Ramos (cell line): Measurements from ENCODE around the gene DUSP5.

ENCODE experiments used
- in situ Hi-C: fragments of 300-500 bp; cut with MboI; formaldehyde crosslinking; loops from one replicate; pipeline ENCODE4 v1.14.3; 2022; ENCODE audit warnings: low sequenced_read_pairs; ENCODE audit not compliant: unreplicated experiment

Gene DUSP5

GRCh38 chr10:110535958-110536891, 38.5 kb downstream of the DUSP5 start:
- in situ Hi-C loops = no loop called here

DNA sequence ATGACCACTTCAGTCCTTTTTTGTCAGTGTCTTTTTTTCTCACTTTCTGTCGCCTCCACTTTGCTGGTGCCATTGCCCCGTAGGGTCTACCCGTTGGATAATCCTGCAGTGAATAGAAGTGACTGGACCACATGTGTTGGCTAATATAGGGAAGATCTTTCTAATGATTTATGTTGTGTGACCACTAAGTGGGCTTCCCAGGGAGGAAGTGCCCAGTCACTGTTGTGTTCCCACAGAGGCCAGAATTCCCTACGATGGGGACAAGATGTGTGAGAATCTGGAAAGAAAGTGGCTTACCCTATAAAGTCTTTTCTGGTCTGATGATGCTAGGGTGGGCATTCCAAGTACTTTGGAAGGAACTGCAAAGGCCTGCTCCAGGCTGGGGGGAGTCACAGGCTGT, 41.4 kb downstream of the DUSP5 start:
- in situ Hi-C loops = no loop called here

- in situ Hi-C loops = no loop called here
These were observed 42.3 kb downstream of the DUSP5 start for GRCh38 chr10:110540031-110540430.

DNA sequence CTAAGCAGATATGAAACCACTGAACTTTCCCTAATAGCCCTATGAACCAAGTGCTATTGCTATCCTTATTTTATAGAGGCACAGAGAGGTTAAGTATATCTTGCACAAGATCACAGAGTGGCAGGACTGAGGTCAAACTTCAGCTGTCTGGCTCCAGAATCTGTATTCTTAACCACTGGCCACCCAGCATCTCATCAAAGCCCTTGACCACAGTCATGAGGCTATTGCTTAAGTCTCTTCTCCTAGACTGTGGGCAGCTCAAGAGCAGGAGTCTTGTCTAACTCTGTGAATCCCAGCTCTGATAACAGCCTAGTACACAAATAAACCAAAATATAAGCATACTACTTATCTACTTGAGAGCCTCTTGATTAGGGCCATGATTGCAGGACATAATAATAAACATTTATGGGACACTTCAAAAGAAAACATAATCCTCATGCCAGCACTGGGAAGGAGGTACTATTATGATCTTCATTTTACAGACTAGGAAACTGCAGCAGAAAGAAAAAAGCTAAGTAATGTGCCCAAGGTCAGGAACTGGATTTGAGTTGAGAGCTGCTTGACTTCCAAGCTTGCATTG, 47.3 kb downstream of the DUSP5 start:
- in situ Hi-C loops = loop anchor here (5.0 kb wide), 1 partner anchor 193 kb away; no protein-coding TSS in a partner anchor

DNA sequence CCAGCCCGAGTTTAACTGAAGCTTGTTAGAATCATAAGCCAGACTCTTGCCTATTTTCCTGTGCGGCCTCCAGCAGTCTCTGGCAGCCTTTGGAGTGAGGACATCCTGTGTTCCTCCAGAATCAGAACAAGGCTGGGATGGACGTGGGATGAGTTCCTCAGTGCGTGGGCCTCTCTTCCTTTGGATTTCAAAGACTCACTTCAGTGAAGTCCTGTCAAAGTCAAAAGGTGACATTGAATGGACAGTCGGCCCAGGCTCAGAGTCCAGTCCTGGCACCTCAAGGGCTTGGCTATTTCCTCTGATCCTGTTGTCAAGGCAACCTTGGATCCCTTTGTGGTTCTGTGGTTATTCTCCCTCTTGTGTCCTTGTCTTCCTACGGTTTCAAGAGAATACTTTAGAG, 48.4 kb downstream of the DUSP5 start:
- in situ Hi-C loops = loop anchor here (5.0 kb wide), 1 partner anchor 194 kb away; no protein-coding TSS in a partner anchor

DNA sequence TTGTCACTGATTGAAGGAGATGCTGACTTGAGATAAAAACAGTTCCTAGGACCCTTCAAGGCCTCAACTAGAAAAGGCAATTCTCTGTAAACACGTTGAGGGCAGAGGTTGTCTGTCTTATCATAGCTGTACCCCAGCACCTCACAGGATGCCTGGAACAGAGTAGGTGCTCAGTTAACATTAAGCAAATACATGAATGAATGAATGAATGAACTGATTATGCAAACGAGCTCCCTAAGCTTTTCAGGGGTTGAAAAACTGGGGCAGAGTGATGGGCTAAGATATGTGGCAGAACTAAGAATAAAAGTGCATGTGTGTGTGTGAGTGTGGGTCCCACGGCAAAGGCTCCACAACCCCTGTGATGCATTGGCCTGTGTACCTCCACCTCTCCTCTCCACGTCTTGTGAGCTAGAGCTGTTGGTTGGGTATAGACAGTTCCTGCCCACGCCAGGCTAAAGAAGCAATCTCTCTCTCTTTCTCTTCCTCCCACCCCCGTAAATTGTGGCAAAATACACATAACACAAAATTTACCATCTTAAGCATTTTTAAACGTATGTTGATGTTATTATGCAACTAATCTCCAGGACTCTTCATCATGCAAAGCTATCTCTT, 48.9 kb downstream of the DUSP5 start:
- in situ Hi-C loops = loop anchor here (5.0 kb wide), 1 partner anchor 194 kb away; no protein-coding TSS in a partner anchor

DNA sequence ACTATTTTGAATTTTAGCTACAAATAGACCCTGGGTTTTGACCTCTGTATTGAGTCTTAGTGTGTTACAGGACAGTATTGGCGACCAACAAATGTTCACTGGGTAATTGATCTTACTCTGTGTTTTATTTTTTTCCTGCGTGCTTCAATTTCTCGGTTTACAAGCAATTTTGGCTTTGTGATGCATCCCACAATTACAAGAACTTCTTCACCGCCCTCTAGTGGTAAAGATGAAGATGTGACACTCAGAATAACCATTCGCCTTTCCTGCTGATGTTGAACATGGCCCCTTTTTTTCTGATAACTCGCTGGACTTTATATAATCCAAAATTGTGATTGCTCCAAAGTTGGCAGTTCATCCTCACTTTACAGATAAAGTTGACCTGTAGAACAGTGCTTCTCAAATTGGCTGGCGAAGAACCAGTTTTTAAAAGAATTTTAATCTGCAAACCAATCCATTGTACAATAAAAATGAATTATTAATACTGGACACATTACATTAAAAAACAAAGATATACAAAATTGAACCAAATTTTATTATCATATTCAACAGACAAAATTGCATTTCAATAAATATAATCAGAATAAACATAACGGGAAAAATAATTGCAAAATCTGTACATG, 49.5 kb downstream of the DUSP5 start:
- in situ Hi-C loops = loop anchor here (5.0 kb wide), 1 partner anchor 195 kb away; no protein-coding TSS in a partner anchor

DNA sequence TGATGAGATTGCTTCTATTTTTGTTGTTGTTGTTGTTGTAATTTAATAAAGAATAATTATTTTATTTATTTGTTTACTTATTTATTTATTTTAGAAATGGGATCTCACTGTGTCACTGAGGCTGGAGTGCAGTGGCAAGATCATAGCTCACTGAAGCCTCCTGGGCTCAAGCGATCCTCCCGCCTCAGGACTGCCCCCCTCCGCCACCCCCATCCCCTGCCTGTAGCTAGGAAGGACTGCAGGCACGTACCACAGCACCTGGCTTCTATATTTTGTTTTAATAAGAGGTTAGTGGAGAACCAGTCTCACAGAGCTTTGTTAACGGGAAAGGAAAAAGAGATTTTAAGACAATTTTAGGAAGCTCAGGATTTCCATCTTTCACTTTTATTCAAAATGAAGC, 50.3 kb downstream of the DUSP5 start:
- in situ Hi-C loops = loop anchor here (5.0 kb wide), 1 partner anchor 196 kb away; no protein-coding TSS in a partner anchor

- in situ Hi-C loops = loop anchor here (5.0 kb wide), 1 partner anchor 197 kb away; no protein-coding TSS in a partner anchor
These were observed 51.5 kb downstream of the DUSP5 start for GRCh38 chr10:110549211-110549610.

DNA sequence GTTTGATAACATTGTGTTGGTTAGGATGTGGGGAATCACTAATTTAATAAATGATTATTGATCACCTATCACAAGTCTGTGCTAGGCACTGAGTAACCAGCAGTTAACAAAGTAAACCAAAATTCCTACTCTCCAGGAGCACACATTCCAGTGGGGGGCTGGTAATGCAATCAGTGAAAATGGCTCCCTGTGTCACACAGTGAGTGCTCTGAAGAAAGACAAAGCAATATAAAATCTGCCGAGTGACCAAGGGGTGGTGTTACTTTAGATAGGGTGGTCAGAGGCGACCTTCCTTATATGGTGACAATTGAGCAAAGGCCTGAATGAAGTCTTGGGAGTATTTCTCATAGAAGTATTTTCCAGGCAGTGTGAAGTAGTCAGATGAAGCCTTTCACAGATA, 56.2 kb downstream of the DUSP5 start:
- in situ Hi-C loops = no loop called here

DNA sequence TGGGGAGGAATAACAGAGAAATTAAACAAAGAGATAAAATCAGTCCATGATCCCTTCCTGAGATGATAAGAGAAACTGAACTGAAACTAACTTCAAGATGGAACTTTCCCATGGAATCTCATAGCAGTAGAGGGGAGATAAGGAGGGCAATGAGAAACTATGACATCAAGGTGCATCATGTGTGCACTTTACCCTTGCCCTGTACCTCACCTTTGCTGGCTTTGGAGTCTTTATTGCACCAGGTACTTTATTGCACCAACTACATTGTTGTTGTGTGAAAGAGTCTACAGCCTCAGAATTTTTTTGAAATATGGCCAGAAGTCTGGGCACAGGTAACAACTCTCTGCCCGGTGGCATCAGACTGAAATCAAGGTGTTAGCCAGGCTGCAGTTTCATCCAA, 58.6 kb downstream of the DUSP5 start:
- in situ Hi-C loops = no loop called here

- in situ Hi-C loops = no loop called here
These were observed 59.4 kb downstream of the DUSP5 start for GRCh38 chr10:110556969-110557601.

DNA sequence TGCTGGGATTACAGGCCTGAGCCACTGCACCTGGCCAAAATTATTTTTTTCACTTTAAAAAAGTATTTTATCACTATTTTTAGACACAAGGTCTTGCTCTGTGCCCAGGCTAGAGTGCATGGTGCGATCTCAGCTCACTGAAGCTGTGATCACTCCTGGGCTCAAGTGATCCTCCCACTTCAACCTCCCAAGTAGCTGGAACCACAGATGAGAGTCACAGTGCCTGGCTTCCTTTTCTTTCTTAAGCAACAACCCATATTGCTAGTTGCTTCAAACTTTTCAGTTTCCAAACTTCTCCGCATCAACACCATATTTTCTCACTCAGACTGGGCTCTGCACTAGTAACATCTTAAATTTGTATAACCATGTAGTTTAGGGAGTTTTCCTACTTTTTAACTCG, 60.3 kb downstream of the DUSP5 start:
- in situ Hi-C loops = no loop called here

- in situ Hi-C loops = no loop called here
These were observed 62.3 kb downstream of the DUSP5 start for GRCh38 chr10:110560012-110560411.
